DND-41 (cell line): ENCODE data around the gene HGFAC.

Source experiments
- ATAC-seq: fragments of 200-7000 bp; cut with Tn5 transposase; 3 replicates; pipeline ENCODE4 v1.9.1; 2021; ENCODE audit warnings: low read depth; ENCODE audit not compliant: insufficient read depth
- DNase-seq: peaks from one replicate; pipeline ENCODE4 v3.0.0-alpha.2; 2020
- H2AFZ ChIP-seq: 2 replicates; pipeline ENCODE4 v1.6.0; 2012; ENCODE audit warnings: low read depth, low read length
- H3K27ac ChIP-seq: 2 replicates; pipeline ENCODE4 v1.5.1; 2012; ENCODE audit warnings: low read length, inconsistent platforms
- H3K27me3 ChIP-seq: fragments of 200-600 bp; sonication (generic); 2 replicates; pipeline ENCODE4 v1.6.0; 2012; ENCODE audit warnings: low read length, mild to moderate bottlenecking, inconsistent platforms; ENCODE audit not compliant: insufficient read depth, poor library complexity
- H3K36me3 ChIP-seq: 2 replicates; pipeline ENCODE4 v1.5.1; 2012; ENCODE audit warnings: low read length, inconsistent platforms; ENCODE audit not compliant: insufficient read depth
- H3K4me1 ChIP-seq: 2 replicates; pipeline ENCODE4 v1.5.1; 2012; ENCODE audit warnings: mild to moderate bottlenecking, low read length; ENCODE audit not compliant: insufficient read depth
- H3K4me2 ChIP-seq: 2 replicates; pipeline ENCODE4 v1.6.0; 2012; ENCODE audit warnings: mild to moderate bottlenecking, moderate library complexity, low read length, inconsistent platforms; ENCODE audit not compliant: insufficient read depth
- H3K4me3 ChIP-seq, 2 experiments: fragments of 200-600 bp in 1 of 2; shearing (Covaris generic) in 1 of 2; 2 replicates each; pipeline ENCODE4 v1.5.1; 2012 to 2016; ENCODE audit warnings: inconsistent platforms in 2 of 2, low read length in 2 of 2, mild to moderate bottlenecking in 2 of 2, low read depth in 1 of 2, moderate library complexity in 1 of 2
- H3K79me2 ChIP-seq: 2 replicates; pipeline ENCODE4 v1.6.0; 2012; ENCODE audit warnings: low read length, inconsistent platforms; ENCODE audit not compliant: insufficient read depth
- H3K9ac ChIP-seq: 2 replicates; pipeline ENCODE4 v1.6.0; 2012; ENCODE audit warnings: low read depth, mild to moderate bottlenecking, inconsistent platforms, low read length, moderate library complexity
- H3K9me3 ChIP-seq: 2 replicates; pipeline ENCODE4 v1.5.1; 2012; ENCODE audit warnings: low read length, moderate library complexity, mild to moderate bottlenecking, inconsistent platforms; ENCODE audit not compliant: insufficient read depth, severe bottlenecking
- H4K20me1 ChIP-seq: 2 replicates; pipeline ENCODE4 v1.6.0; 2012; ENCODE audit warnings: low read length; ENCODE audit not compliant: insufficient read depth
- EZH2 ChIP-seq: IDR thresholded peaks from 3 replicates; pipeline ENCODE4 v1.6.1; 2012; ENCODE audit warnings: borderline replicate concordance, low read depth, mild to moderate bottlenecking, moderate library complexity, low read length, inconsistent platforms; ENCODE audit not compliant: severe bottlenecking
- TF ChIP-seq, protein P1 (sequence below): IDR thresholded peaks from 2 replicates; pipeline ENCODE4 v1.5.1; 2012; ENCODE audit warnings: borderline replicate concordance, low read length, moderate library complexity, mild to moderate bottlenecking; ENCODE audit not compliant: poor library complexity, severe bottlenecking; ENCODE audit errors: extremely low read depth

The HGFAC gene

DNA sequence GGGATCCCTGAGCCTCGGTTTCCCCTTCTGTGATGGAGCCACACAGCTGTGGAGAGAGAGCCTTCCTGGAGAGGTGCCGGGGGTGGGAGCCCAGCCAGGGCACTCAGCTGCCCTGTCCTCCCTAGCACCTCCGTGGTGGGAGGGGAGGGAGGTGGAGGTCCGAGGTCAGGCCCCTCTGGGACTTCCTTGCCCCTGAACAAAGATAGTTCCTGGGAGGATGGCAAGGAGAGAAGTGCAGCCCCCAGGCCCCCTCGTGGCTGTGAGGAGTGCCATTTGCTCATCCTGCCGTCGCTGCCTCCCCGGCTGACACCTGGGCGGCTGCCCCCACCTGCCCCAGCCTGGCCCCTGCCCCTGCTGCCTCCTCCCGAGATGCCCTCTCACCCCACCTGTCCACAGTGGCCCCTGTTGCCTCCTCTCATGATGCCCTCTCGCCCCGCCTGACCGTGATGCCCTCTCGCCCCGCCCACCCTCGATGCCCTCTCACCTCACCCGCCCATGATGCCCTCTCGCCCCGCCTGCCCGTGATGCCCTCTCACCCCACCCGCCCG, 34.0 kb downstream of the HGFAC start:
- no peak overlapping the region for H3K27ac ChIP-seq
- no peaks in the 10 kb centered on the region for H3K27me3 ChIP-seq
- peaks cover 11% of the 10 kb centered on the region for H4K20me1 ChIP-seq
- no peaks in the 10 kb centered on the region for H3K36me3 ChIP-seq
- H3K9ac ChIP-seq = no peak overlapping the region
- TF ChIP-seq, protein P1, sequence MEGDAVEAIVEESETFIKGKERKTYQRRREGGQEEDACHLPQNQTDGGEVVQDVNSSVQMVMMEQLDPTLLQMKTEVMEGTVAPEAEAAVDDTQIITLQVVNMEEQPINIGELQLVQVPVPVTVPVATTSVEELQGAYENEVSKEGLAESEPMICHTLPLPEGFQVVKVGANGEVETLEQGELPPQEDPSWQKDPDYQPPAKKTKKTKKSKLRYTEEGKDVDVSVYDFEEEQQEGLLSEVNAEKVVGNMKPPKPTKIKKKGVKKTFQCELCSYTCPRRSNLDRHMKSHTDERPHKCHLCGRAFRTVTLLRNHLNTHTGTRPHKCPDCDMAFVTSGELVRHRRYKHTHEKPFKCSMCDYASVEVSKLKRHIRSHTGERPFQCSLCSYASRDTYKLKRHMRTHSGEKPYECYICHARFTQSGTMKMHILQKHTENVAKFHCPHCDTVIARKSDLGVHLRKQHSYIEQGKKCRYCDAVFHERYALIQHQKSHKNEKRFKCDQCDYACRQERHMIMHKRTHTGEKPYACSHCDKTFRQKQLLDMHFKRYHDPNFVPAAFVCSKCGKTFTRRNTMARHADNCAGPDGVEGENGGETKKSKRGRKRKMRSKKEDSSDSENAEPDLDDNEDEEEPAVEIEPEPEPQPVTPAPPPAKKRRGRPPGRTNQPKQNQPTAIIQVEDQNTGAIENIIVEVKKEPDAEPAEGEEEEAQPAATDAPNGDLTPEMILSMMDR = no peak
- no peak for TF ChIP-seq EZH2
- H2AFZ ChIP-seq = no peak overlapping the region
- DNase-seq (no peak), ATAC-seq (no peak)
- no peaks in the 10 kb centered on the region for H3K79me2 ChIP-seq
- no peaks in the 10 kb centered on the region for H3K4me1 ChIP-seq
- no peaks in the 10 kb centered on the region for H3K9me3 ChIP-seq
- no peak overlapping the region for H3K4me3 ChIP-seq
- no peak overlapping the region for H3K4me2 ChIP-seq

DNA sequence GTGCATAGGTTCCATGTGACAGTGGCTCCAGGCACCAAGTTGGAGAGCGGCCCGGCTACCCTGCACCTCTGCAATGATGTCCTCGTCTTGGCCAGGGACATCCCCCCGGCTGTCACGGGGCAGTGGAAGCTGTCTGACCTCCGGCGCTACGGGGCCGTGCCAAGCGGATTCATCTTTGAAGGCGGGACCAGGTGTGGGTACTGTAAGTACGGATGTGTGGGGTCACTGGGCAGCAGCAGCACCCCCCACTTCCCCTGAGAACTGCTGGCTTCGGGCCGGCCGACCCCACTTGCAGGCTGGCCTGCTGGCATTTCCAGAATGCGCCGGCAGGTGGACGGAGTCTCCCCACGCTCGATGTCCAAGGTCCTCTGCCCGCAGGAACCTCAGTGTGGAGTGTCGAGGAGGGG, 34.6 kb downstream of the HGFAC start:
- Histone ChIP-seq H3K9ac (no peak overlapping the region), H3K79me2 (no peaks in the 10 kb centered on the region), H2AFZ (no peak overlapping the region), H3K4me3 (no peak overlapping the region), H3K36me3 (no peaks in the 10 kb centered on the region), H4K20me1 (peaks cover 16% of the 10 kb centered on the region), H3K27ac (no peak overlapping the region), H3K27me3 (no peaks in the 10 kb centered on the region), H3K9me3 (no peaks in the 10 kb centered on the region), H3K4me2 (no peak overlapping the region), H3K4me1 (no peaks in the 10 kb centered on the region)
- ATAC-seq (no peak), DNase-seq (no peak)
- TF ChIP-seq, protein P1 = no peak
- TF ChIP-seq EZH2 = no peak

DNA sequence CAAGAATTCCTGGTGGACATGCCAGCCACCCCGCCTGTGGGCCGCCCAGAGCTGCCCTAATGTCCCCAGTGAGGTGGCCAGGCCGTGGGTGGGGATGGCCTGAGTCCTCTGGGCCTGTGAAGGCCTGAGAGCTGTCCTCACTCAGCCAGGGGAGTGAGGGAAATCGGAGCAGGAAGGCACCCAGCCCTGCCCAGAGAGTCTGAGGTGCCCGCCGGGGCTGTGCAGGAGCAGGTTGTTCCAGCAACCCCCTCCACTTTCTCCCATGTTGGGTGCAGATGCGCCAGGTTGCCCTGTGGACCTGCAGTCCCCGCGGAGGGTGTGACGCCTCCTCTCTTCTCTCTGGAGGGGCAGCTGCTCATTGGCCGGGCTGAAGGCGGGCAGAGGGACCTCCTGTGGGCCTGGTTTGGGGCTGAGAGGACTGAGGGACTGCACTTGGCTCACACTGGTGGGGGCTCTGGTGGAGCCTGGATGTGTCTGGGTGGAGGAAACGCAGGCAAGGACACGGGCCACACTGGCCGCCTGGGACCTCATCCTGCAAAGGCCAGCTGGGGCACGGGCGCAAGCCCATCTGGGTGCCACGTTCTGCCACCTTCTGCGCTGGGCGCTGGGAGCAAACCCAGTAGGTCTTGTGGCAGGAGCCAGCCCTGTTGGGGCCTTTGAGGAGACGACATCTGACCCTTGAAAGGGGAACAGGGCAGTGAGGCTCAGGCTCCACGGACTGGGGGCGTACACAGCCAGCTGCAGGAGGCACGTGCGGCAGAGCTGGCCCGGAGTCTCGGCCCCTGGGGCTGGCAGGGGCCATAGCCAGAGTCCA, 35.4 kb downstream of the HGFAC start:
- Histone ChIP-seq H3K79me2 (no peaks in the 10 kb centered on the region), H2AFZ (no peak overlapping the region), H3K4me3 (no peak overlapping the region), H3K4me1 (no peaks in the 10 kb centered on the region), H3K27ac (no peak overlapping the region), H3K9ac (no peak overlapping the region), H3K9me3 (no peaks in the 10 kb centered on the region), H3K4me2 (no peak overlapping the region), H3K36me3 (no peaks in the 10 kb centered on the region), H3K27me3 (no peaks in the 10 kb centered on the region), H4K20me1 (peaks cover 17% of the 10 kb centered on the region)
- DNase-seq = no peak
- TF ChIP-seq, protein P1 = no peak
- no peak for TF ChIP-seq EZH2
- ATAC-seq = no peak
